Esophagus muscularis mucosa (tissue), 4 donors: ENCODE measurements around the gene SPATA12.

Source experiments
- CTCF ChIP-seq, 3 experiments: fragments of 200-600 bp in 2 of 3; fragments of 450-650 bp in 1 of 3; sonication (generic) in 2 of 3; IDR thresholded peaks; one replicate each; pipeline ENCODE4 v1.5.1; 2017 to 2019; ENCODE audit warnings: antibody characterized with exemption in 3 of 3, mild to moderate bottlenecking in 2 of 3, moderate library complexity in 1 of 3
- EP300 ChIP-seq: sonication (generic); formaldehyde crosslinking; IDR thresholded peaks from one replicate; pipeline ENCODE4 v1.6.1; 2017; ENCODE audit warnings: antibody characterized with exemption
- POLR2A ChIP-seq: fragments of 450-650 bp; IDR thresholded peaks from one replicate; pipeline ENCODE4 v1.6.1; 2017; ENCODE audit warnings: antibody characterized with exemption, moderate library complexity, mild to moderate bottlenecking, low read depth
- POLR2AphosphoS5 ChIP-seq, 2 donors: sonication (generic); formaldehyde crosslinking; IDR thresholded peaks; one replicate each; pipeline ENCODE4 v1.6.1; 2017; ENCODE audit warnings: antibody characterized with exemption in 2 of 2

GRCh38 chr3:57079474-57079831, 19.0 kb downstream of the SPATA12 start:
- TF ChIP-seq EP300 (no peak), CTCF (IDR thresholded peaks at IDR 0.05) (no peak), POLR2A (no peak), POLR2AphosphoS5 (IDR thresholded peaks at IDR 0.05) (peak in 1 of 2 donors; percentile 2)
